HepG2 (cell line): ENCODE data around the gene NFE2L3. TPM values are rescaled to one million over a fixed set of nuclear protein-coding genes. Genes with fewer than 3 reads are reported as not detected.
A peak's percentile ranks its signal among the peaks of the same experiment; 100 is the strongest.

Source experiments
- ARID4A ChIP-seq: sonication (generic); formaldehyde crosslinking; IDR thresholded peaks from 2 replicates; pipeline ENCODE4 v1.5.0; 2020; ENCODE audit warnings: mild to moderate bottlenecking, missing genetic modification reagents, borderline replicate concordance
- POLR2A ChIP-seq, 2 experiments: IDR thresholded peaks; 2 replicates each; pipeline ENCODE4 v1.6.1; 2011; ENCODE audit warnings: low read depth in 2 of 2, low read length in 2 of 2, mild to moderate bottlenecking in 1 of 2, moderate library complexity in 1 of 2; ENCODE audit not compliant: insufficient read depth in 1 of 2
- RBM22 ChIP-seq: fragments of 200-400 bp; formaldehyde crosslinking; optimal IDR thresholded peaks from 2 replicates; pipeline ENCODE3; 2017; ENCODE audit warnings: mild to moderate bottlenecking, low read length, moderate library complexity
- SP1 ChIP-seq, 2 experiments: fragments of 450-650 bp in 1 of 2; sonication (generic) in 1 of 2; formaldehyde crosslinking in 1 of 2; IDR thresholded peaks; 2 replicates each; pipeline versions ENCODE4 v1.4.0 to v1.6.1; 2016 to 2020; ENCODE audit warnings: missing genetic modification reagents in 1 of 2
- TIGD3 ChIP-seq: sonication (generic); formaldehyde crosslinking; IDR thresholded peaks from 2 replicates; pipeline ENCODE4 v1.5.1; 2020; ENCODE audit warnings: mild to moderate bottlenecking, missing genetic modification reagents, borderline replicate concordance
- ZFP36L2 ChIP-seq: sonication (generic); formaldehyde crosslinking; IDR thresholded peaks from 2 replicates; pipeline ENCODE4 v1.4.0; 2020; ENCODE audit warnings: missing genetic modification reagents
- ZNF770 ChIP-seq: sonication (generic); formaldehyde crosslinking; IDR thresholded peaks from 2 replicates; pipeline ENCODE4 v1.5.0; 2020; ENCODE audit warnings: mild to moderate bottlenecking, missing genetic modification reagents
- polyA plus RNA-seq, 8 experiments: library from polyadenylated mRNA; depleted of rRNA in 3 of 8; stranded (reverse) in 7 of 8; unstranded in 1 of 8; fragments of >200 nt; fragmentation: Illumina TruSeq in 4 of 8; extraction: Trizol in 4 of 8; gene quantifications; 2 replicates each; pipeline versions ENCODE4 v1.2.1 to v1.2.3, GENCODE V29; 2011 to 2016; ENCODE audit warnings: low read depth in 4 of 8, missing spikeins in 1 of 8, mixed read lengths in 1 of 8; ENCODE audit not compliant: insufficient read depth in 1 of 8
- total RNA-seq, 5 experiments: library from RNA; depleted of rRNA; stranded (reverse); fragments of >200 nt; fragmentation: Illumina TruSeq; extraction: Trizol; gene quantifications; 2 replicates each; pipeline ENCODE4 v1.2.3, GENCODE V29; 2016; ENCODE audit warnings: low read depth in 1 of 5

Gene NFE2L3
- total and polyA plus RNA-seq, 2 of the 13 experiments (the other 11 are each of a cell fraction or from before 2014, with no cell fraction given): 11.4 to 19.4 TPM

- TF ChIP-seq ZNF770 (no peak), ARID4A (CRISPR knock-in tag) (no peak), POLR2A (IDR thresholded peaks at IDR 0.05; ENCODE audit: insufficient read depth in 1 of 2, low read depth in 2 of 2, low read length in 2 of 2) (peak; percentile 49 to 53), ZFP36L2 (CRISPR knock-in tag) (no peak), TIGD3 (no peak), SP1 (IDR thresholded peaks at IDR 0.05) (no peak), SP1 (CRISPR knock-in tag; IDR thresholded peaks at IDR 0.05) (no peak), RBM22 (peak; percentile 67)
Measured at GRCh38 chr7:26179826-26180497, 28.0 kb downstream of the NFE2L3 start (continued).
